ENCODE results near the gene UBXN10. TPM values are rescaled to one million over a fixed set of nuclear protein-coding genes. Genes with fewer than 3 reads are reported as not detected.

The UBXN10 gene
- total RNA-seq, 1 donor from 2014 or later = 1.3 TPM

- DNase-seq = no peak
- H3K36me3 Mint-ChIP-seq (ENCODE audit: low read depth) = no peaks in the 10 kb centered on the region
- H3K9me3 Mint-ChIP-seq = no peaks in the 10 kb centered on the region
- peaks cover 44% of the 10 kb centered on the region for H3K27me3 Mint-ChIP-seq
- intact Hi-C loops (cut with micrococcal nuclease) = no loop called here
- H3K4me3 Mint-ChIP-seq = no peak overlapping the region
- H3K27ac Mint-ChIP-seq = no peak overlapping the region
- no peaks in the 10 kb centered on the region for H3K4me1 Mint-ChIP-seq
Observed at GRCh38 chr1:20233866-20234265, 48.0 kb downstream of the UBXN10 start.

GRCh38 chr1:20234788-20235535 lies 49.1 kb downstream of the UBXN10 start:
- Mint-ChIP-seq H3K9me3 (no peaks in the 10 kb centered on the region), H3K36me3 (ENCODE audit: low read depth) (no peaks in the 10 kb centered on the region), H3K27ac (no peak overlapping the region), H3K4me3 (no peak overlapping the region), H3K27me3 (peaks cover 44% of the 10 kb centered on the region), H3K4me1 (no peaks in the 10 kb centered on the region)
- DNase-seq = no peak
- intact Hi-C loops (cut with micrococcal nuclease) = no loop called here

GRCh38 chr1:20237646-20238045 lies 51.8 kb downstream of the UBXN10 start:
- Mint-ChIP-seq H3K4me1 (no peaks in the 10 kb centered on the region), H3K27ac (no peak overlapping the region), H3K4me3 (no peak overlapping the region), H3K27me3 (peaks cover 50% of the 10 kb centered on the region), H3K9me3 (no peaks in the 10 kb centered on the region), H3K36me3 (ENCODE audit: low read depth) (no peaks in the 10 kb centered on the region)
- DNase-seq = no peak
- intact Hi-C loops (cut with micrococcal nuclease) = no loop called here

- Mint-ChIP-seq H3K27me3 (peaks cover 29% of the 10 kb centered on the region), H3K9me3 (no peaks in the 10 kb centered on the region), H3K4me1 (peaks cover 2% of the 10 kb centered on the region), H3K36me3 (ENCODE audit: low read depth) (no peaks in the 10 kb centered on the region), H3K27ac (no peak overlapping the region), H3K4me3 (no peak overlapping the region)
- DNase-seq = no peak
- intact Hi-C loops (cut with micrococcal nuclease) = no loop called here
Observed at GRCh38 chr1:20240012-20240411, 54.1 kb downstream of the UBXN10 start.

- Mint-ChIP-seq H3K27ac (no peak overlapping the region), H3K27me3 (peaks cover 18% of the 10 kb centered on the region), H3K36me3 (ENCODE audit: low read depth) (no peaks in the 10 kb centered on the region), H3K4me1 (peaks cover 2% of the 10 kb centered on the region), H3K4me3 (no peak overlapping the region), H3K9me3 (no peaks in the 10 kb centered on the region)
- DNase-seq = no peak
- intact Hi-C loops (cut with micrococcal nuclease) = no loop called here
Observed at GRCh38 chr1:20242890-20243479, 57.1 kb downstream of the UBXN10 start.

Other genes starting within 250 kb of the UBXN10 start
- not detected in 2 replicates for gene PLA2G2A, start 206.5 kb upstream of the UBXN10 start, total RNA-seq
- gene PLA2G5, start 115.9 kb upstream of the UBXN10 start, total RNA-seq = not detected in 2 replicates
- not detected in 2 replicates for gene PLA2G2D, start 66.6 kb upstream of the UBXN10 start, total RNA-seq
- not detected in 2 replicates for gene PLA2G2F, start 46.8 kb upstream of the UBXN10 start, total RNA-seq
- 0.28 and 0.40 TPM in 2 replicates for gene PLA2G2C, start 422 bp downstream of the UBXN10 start, total RNA-seq
- gene VWA5B1, start 104.8 kb downstream of the UBXN10 start, total RNA-seq = not detected in 2 replicates

Data from activated CD4-positive, alpha-beta T cell treated with anti-CD3 and anti-CD28 coated beads, Interleukin-2, amount 10 ng/mL, durations not matched to agents 24 days and 14 days (primary cell).